HEK293 (cell line): Measurements from ENCODE around the gene SMAGP.

ENCODE experiments used
- CTCF ChIA-PET: fragments of 350-600 bp; formaldehyde crosslinking; extraction: SDS; loops from one replicate; lab custom pipeline; 2021; ENCODE audit warnings: antibody characterized with exemption; lab: Yijun Ruan, JAX
- POLR2A ChIA-PET: fragments of 300-600 bp; formaldehyde crosslinking; extraction: SDS; loops from one replicate; lab custom pipeline; 2020; ENCODE audit warnings: antibody characterized with exemption, inconsistent platforms; lab: Yijun Ruan, JAX
- H3K27ac ChIP-seq: fragments of 200-500 bp; sonication (Bioruptor generic); 2 replicates; pipeline ENCODE4 v1.5.1; 2014; ENCODE audit warnings: low read depth, low read length, control low read depth, inconsistent platforms; ENCODE audit errors: extremely low read depth
- H3K36me3 ChIP-seq, 2 experiments: fragments of 200-500 bp in 1 of 2; sonication (Bioruptor generic) in 1 of 2; 1 replicate in 1 of 2; 2 replicates in 1 of 2; pipeline ENCODE4 v1.5.1; 2014 to 2017; ENCODE audit warnings: inconsistent platforms in 2 of 2, low read length in 2 of 2; ENCODE audit not compliant: control insufficient read depth in 2 of 2, insufficient read depth in 1 of 2
- H3K4me1 ChIP-seq: fragments of 200-500 bp; sonication (Bioruptor generic); 2 replicates; pipeline ENCODE4 v1.5.1; 2014; ENCODE audit warnings: mild to moderate bottlenecking, low read length, inconsistent platforms; ENCODE audit not compliant: control insufficient read depth, insufficient read depth
- H3K4me3 ChIP-seq: 2 replicates; pipeline ENCODE4 v1.5.1; 2011; ENCODE audit warnings: low read depth, mild to moderate bottlenecking, control low read depth, low read length, moderate library complexity
- H3K9me3 ChIP-seq: fragments of 200-500 bp; sonication (Bioruptor generic); 2 replicates; pipeline ENCODE4 v1.5.1; 2014; ENCODE audit warnings: low read depth, low read length, inconsistent platforms; ENCODE audit not compliant: control insufficient read depth, insufficient read depth
- BCL6B ChIP-seq: fragments of 450-650 bp; formaldehyde crosslinking; IDR thresholded peaks from 2 replicates; pipeline ENCODE4 v1.5.1; 2017; ENCODE audit warnings: missing biosample characterization, missing genetic modification characterization
- ELK4 ChIP-seq: IDR thresholded peaks from 2 replicates; pipeline ENCODE4 v1.6.1; 2011; ENCODE audit warnings: mild to moderate bottlenecking, low read depth, low read length, borderline replicate concordance
- GLI4 ChIP-seq: fragments of 450-650 bp; formaldehyde crosslinking; IDR thresholded peaks from 2 replicates; pipeline ENCODE4 v1.5.1; 2016; ENCODE audit warnings: missing biosample characterization, missing genetic modification characterization
- HOXA7 ChIP-seq: sonication (generic); formaldehyde crosslinking; IDR thresholded peaks from 2 replicates; pipeline ENCODE4 v1.8.1; 2022; ENCODE audit warnings: missing genetic modification reagents, borderline replicate concordance
- KLF8 ChIP-seq: fragments of 450-650 bp; formaldehyde crosslinking; IDR thresholded peaks from 2 replicates; pipeline ENCODE4 v1.5.1; 2016; ENCODE audit warnings: missing biosample characterization, missing genetic modification characterization
- MYNN ChIP-seq: fragments of 450-650 bp; formaldehyde crosslinking; IDR thresholded peaks from 2 replicates; pipeline ENCODE4 v1.5.1; 2016; ENCODE audit warnings: missing biosample characterization, missing genetic modification characterization, borderline replicate concordance
- PATZ1 ChIP-seq: fragments of 450-650 bp; formaldehyde crosslinking; IDR thresholded peaks from 2 replicates; pipeline ENCODE4 v1.5.1; 2016; ENCODE audit warnings: missing biosample characterization, missing genetic modification characterization
- PRDM1 ChIP-seq: fragments of 450-650 bp; formaldehyde crosslinking; IDR thresholded peaks from 2 replicates; pipeline ENCODE4; 2016; ENCODE audit warnings: missing biosample characterization, missing genetic modification characterization
- SALL2 ChIP-seq: fragments of 450-650 bp; formaldehyde crosslinking; IDR thresholded peaks from 2 replicates; pipeline ENCODE4 v1.5.0; 2017; ENCODE audit warnings: missing biosample characterization, mild to moderate bottlenecking, missing genetic modification characterization, borderline replicate concordance
- SCRT1 ChIP-seq: fragments of 450-650 bp; formaldehyde crosslinking; IDR thresholded peaks from 2 replicates; pipeline ENCODE4 v1.5.1; 2016; ENCODE audit warnings: missing biosample characterization, missing genetic modification characterization, borderline replicate concordance
- SCRT2 ChIP-seq: fragments of 450-650 bp; formaldehyde crosslinking; IDR thresholded peaks from 2 replicates; pipeline ENCODE4 v1.5.1; 2016; ENCODE audit warnings: missing biosample characterization, missing genetic modification characterization
- ZBTB10 ChIP-seq: fragments of 450-650 bp; formaldehyde crosslinking; IDR thresholded peaks from 2 replicates; pipeline ENCODE4 v1.5.1; 2016; ENCODE audit warnings: missing biosample characterization, missing genetic modification characterization
- ZBTB26 ChIP-seq: fragments of 450-650 bp; formaldehyde crosslinking; optimal IDR thresholded peaks from 2 replicates; pipeline ENCODE3; 2016; ENCODE audit warnings: missing biosample characterization, mild to moderate bottlenecking, missing genetic modification characterization
- ZFHX2 ChIP-seq: fragments of 450-650 bp; formaldehyde crosslinking; conservative IDR thresholded peaks from 2 replicates; pipeline ENCODE4 v1.5.1; 2016; ENCODE audit warnings: missing biosample characterization, missing genetic modification characterization
- ZNF138 ChIP-seq: fragments of 450-650 bp; formaldehyde crosslinking; IDR thresholded peaks from 2 replicates; pipeline ENCODE4 v1.5.1; 2016; ENCODE audit warnings: missing biosample characterization, missing genetic modification characterization, borderline replicate concordance
- ZNF175 ChIP-seq: fragments of 450-650 bp; formaldehyde crosslinking; IDR thresholded peaks from 2 replicates; pipeline ENCODE4 v1.5.1; 2016; ENCODE audit warnings: missing biosample characterization, missing genetic modification characterization
- ZNF184 ChIP-seq: fragments of 450-650 bp; IDR thresholded peaks from 2 replicates; pipeline ENCODE4 v1.5.1; 2018; ENCODE audit warnings: missing biosample characterization, mild to moderate bottlenecking, missing genetic modification characterization
- ZNF214 ChIP-seq: fragments of 450-650 bp; formaldehyde crosslinking; IDR thresholded peaks from 2 replicates; pipeline ENCODE4 v1.5.1; 2017; ENCODE audit warnings: missing biosample characterization, mild to moderate bottlenecking, missing genetic modification characterization, borderline replicate concordance
- ZNF391 ChIP-seq: fragments of 450-650 bp; formaldehyde crosslinking; IDR thresholded peaks from 2 replicates; pipeline ENCODE4 v1.5.1; 2016; ENCODE audit warnings: low read depth, missing biosample characterization, missing genetic modification characterization, borderline replicate concordance
- ZNF529 ChIP-seq: fragments of 450-650 bp; formaldehyde crosslinking; IDR thresholded peaks from 2 replicates; pipeline ENCODE4 v1.5.1; 2017; ENCODE audit warnings: missing genetic modification characterization, missing biosample characterization; ENCODE audit not compliant: insufficient replicate concordance
- ZNF548 ChIP-seq: fragments of 450-650 bp; formaldehyde crosslinking; IDR thresholded peaks from 2 replicates; pipeline ENCODE4 v1.5.1; 2016; ENCODE audit warnings: missing biosample characterization, missing genetic modification characterization
- ZNF549 ChIP-seq: fragments of 450-650 bp; IDR thresholded peaks from 2 replicates; pipeline ENCODE4 v1.5.1; 2018; ENCODE audit warnings: missing biosample characterization, missing genetic modification characterization, mild to moderate bottlenecking, inconsistent platforms, moderate library complexity
- ZNF580 ChIP-seq: fragments of 450-650 bp; formaldehyde crosslinking; IDR thresholded peaks from 2 replicates; pipeline ENCODE4 v1.5.1; 2016; ENCODE audit warnings: missing biosample characterization, missing genetic modification characterization
- ZNF585B ChIP-seq: fragments of 450-650 bp; formaldehyde crosslinking; IDR thresholded peaks from 2 replicates; pipeline ENCODE4 v1.5.1; 2016; ENCODE audit warnings: missing biosample characterization, missing genetic modification characterization
- ZNF626 ChIP-seq: fragments of 450-650 bp; sonication (Bioruptor Pico); formaldehyde crosslinking; IDR thresholded peaks from 2 replicates; pipeline ENCODE4 v1.5.1; 2018; ENCODE audit warnings: missing biosample characterization, missing genetic modification characterization, inconsistent platforms
- ZNF660 ChIP-seq: fragments of 450-650 bp; IDR thresholded peaks from 2 replicates; pipeline ENCODE4 v1.5.1; 2018; ENCODE audit warnings: missing biosample characterization, mild to moderate bottlenecking, missing genetic modification characterization
- ZNF777 ChIP-seq: fragments of 450-650 bp; formaldehyde crosslinking; IDR thresholded peaks from 2 replicates; pipeline ENCODE4 v1.5.1; 2017; ENCODE audit warnings: missing biosample characterization, missing genetic modification characterization, borderline replicate concordance
- ZNF837 ChIP-seq: fragments of 450-650 bp; formaldehyde crosslinking; IDR thresholded peaks from 2 replicates; pipeline ENCODE4 v1.5.1; 2016; ENCODE audit warnings: missing biosample characterization, missing genetic modification characterization
- ZSCAN16 ChIP-seq: fragments of 450-650 bp; formaldehyde crosslinking; IDR thresholded peaks from 2 replicates; pipeline ENCODE4 v1.5.1; 2016; ENCODE audit warnings: missing biosample characterization, missing genetic modification characterization

SMAGP gene

GRCh38 chr12:51244269-51244668 is 25.9 kb downstream of the SMAGP start:
- Histone ChIP-seq H3K36me3 (peaks cover 24 to 55% of the 10 kb centered on the region in 2 experiments), H3K4me1 (no peaks in the 10 kb centered on the region)
- CTCF ChIA-PET = interaction anchor here (0.6 to 1.8 kb wide), 3 partner anchors 8 to 733 kb away, joined by 3 to 16 read pairs (median 3); no protein-coding TSS in a partner anchor

GRCh38 chr12:51242876-51243275 is 27.3 kb downstream of the SMAGP start:
- H3K4me1 ChIP-seq = no peaks in the 10 kb centered on the region
- no peak overlapping the region for H3K27ac ChIP-seq
- no peaks in the 10 kb centered on the region for H3K9me3 ChIP-seq
- H3K36me3 ChIP-seq = peaks cover 24 to 55% of the 10 kb centered on the region in 2 experiments
- ChIA-PET CTCF (no interaction called here), POLR2A (interaction anchor here (0.5 kb wide), 1 partner anchor 25 kb away, joined by 5 read pairs; the partner anchor contains the start of gene POU6F1)
- no peak overlapping the region for H3K4me3 ChIP-seq
- no peak for TF ChIP-seq ZBTB26
- TF ChIP-seq ZSCAN16 (tag by site-specific recombination) = no peak
- TF ChIP-seq ZNF529 (tag by site-specific recombination) = no peak
- no peak for TF ChIP-seq ZNF585B (tag by site-specific recombination)
- TF ChIP-seq ZNF837 = no peak
- TF ChIP-seq SALL2 = no peak
- no peak for TF ChIP-seq BCL6B (tag by site-specific recombination)
- no peak for TF ChIP-seq ZNF549 (tag by site-specific recombination)
- TF ChIP-seq ZBTB10 (tag by site-specific recombination) = no peak
- TF ChIP-seq ZNF138 (tag by site-specific recombination) = no peak
- TF ChIP-seq ZFHX2 (tag by site-specific recombination) = no peak
- no peak for TF ChIP-seq HOXA7
- TF ChIP-seq GLI4 = no peak
- no peak for TF ChIP-seq ZNF660
- TF ChIP-seq SCRT1 (tag by site-specific recombination) = no peak

More at GRCh38 chr12:51244269-51244668, 25.9 kb downstream of the SMAGP start:
- TF ChIP-seq ZNF777 (tag by site-specific recombination) (no peak), ZNF175 (tag by site-specific recombination) (no peak), ZNF580 (tag by site-specific recombination) (no peak), ZNF626 (tag by site-specific recombination) (no peak), ELK4 (no peak), SCRT2 (tag by site-specific recombination) (no peak), ZNF184 (tag by site-specific recombination) (no peak), PRDM1 (tag by site-specific recombination) (no peak), ZNF548 (tag by site-specific recombination) (no peak), KLF8 (no peak), ZNF391 (no peak), MYNN (tag by site-specific recombination) (no peak), HOXA7 (no peak), PATZ1 (tag by site-specific recombination) (no peak), ZNF214 (tag by site-specific recombination) (no peak)
- TF ChIP-seq, all 188 proteins: peak for 0
- Histone ChIP-seq H3K4me3 (no peak overlapping the region), H3K27ac (no peak overlapping the region), H3K9me3 (no peaks in the 10 kb centered on the region)
- POLR2A ChIA-PET = interaction anchor here (0.5 to 1.4 kb wide), 4 partner anchors 15 to 281 kb away, joined by 3 to 11 read pairs (median 4); partner anchors contain the start of gene POU6F1
